Ishikawa (cell line): ENCODE data around the gene ELANE.

ENCODE experiments used
- CEBPB ChIP-seq: IDR thresholded peaks from 2 replicates; pipeline ENCODE4 v1.6.1; 2012
- CREB1 ChIP-seq: IDR thresholded peaks from 2 replicates; pipeline ENCODE4 v1.6.1; 2012; ENCODE audit warnings: low read depth
- EGR1 ChIP-seq: IDR thresholded peaks from 2 replicates; pipeline ENCODE4 v1.6.1; 2012
- EP300 ChIP-seq: IDR thresholded peaks from 2 replicates; pipeline ENCODE4 v1.6.1; 2012; ENCODE audit warnings: borderline replicate concordance
- FOXM1 ChIP-seq: IDR thresholded peaks from 2 replicates; pipeline ENCODE4 v1.6.1; 2012; ENCODE audit warnings: low read depth, borderline replicate concordance
- NFIC ChIP-seq: IDR thresholded peaks from 2 replicates; pipeline ENCODE4 v1.6.1; 2012
- RAD21 ChIP-seq: IDR thresholded peaks from 2 replicates; pipeline ENCODE4 v1.6.1; 2012; ENCODE audit warnings: low read depth
- TAF1 ChIP-seq: IDR thresholded peaks from 2 replicates; pipeline ENCODE4 v1.6.1; 2012; ENCODE audit warnings: low read depth, mild to moderate bottlenecking
- TCF12 ChIP-seq: IDR thresholded peaks from 2 replicates; pipeline ENCODE4 v1.6.1; 2012; ENCODE audit warnings: low read depth
- TEAD4 ChIP-seq: IDR thresholded peaks from 2 replicates; pipeline ENCODE4 v1.6.1; 2012
- YY1 ChIP-seq: IDR thresholded peaks from 2 replicates; pipeline ENCODE4 v1.6.1; 2012; ENCODE audit warnings: low read depth
- ZBTB7A ChIP-seq: IDR thresholded peaks from 2 replicates; pipeline ENCODE4 v1.6.1; 2012; ENCODE audit warnings: low read depth
- TF ChIP-seq, protein P1 (sequence below): IDR thresholded peaks from 2 replicates; pipeline ENCODE4 v1.6.1; 2012
- TF ChIP-seq, protein P2 (sequence below): IDR thresholded peaks from 2 replicates; pipeline ENCODE4 v1.6.1; 2012
- TF ChIP-seq, protein P3 (sequence below): IDR thresholded peaks from 2 replicates; pipeline ENCODE4 v1.6.1; 2012; ENCODE audit warnings: low read depth, mild to moderate bottlenecking

The ELANE gene

DNA sequence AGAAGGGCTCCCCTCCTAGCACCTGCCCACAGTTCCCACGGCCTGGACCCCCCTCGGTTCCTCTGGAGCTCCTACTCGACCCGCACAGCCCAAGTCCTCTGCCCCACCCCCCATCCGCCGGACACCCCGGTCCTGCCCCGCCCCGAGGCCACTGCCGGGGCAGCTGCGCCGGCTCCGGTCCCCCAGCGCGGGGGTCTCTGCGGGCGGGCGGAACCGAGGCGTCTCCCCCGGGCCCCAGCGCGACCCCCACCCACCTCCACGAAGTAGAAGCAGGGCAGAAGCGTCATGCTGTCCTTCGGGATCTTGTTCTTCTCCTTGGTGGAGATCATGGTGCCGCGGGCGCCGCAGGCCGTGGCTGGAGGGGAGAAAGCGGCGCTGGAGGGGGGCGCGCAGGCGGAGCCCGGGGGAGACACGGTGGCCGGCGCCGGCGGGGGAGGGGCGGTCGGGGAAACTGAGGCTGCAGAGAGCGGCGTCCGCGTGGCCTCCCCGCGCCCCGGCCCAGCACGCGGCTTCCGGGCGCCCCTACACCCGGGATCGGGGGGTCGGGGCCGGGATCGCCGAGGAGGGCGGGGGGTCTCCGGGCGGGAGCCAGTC lies 30.8 kb upstream of the ELANE start:
- TF ChIP-seq EP300, result no peak
- 0 out of 2 replicates have a peak, but pooled peaks have one; percentile 17 for TF ChIP-seq ZBTB7A

DNA sequence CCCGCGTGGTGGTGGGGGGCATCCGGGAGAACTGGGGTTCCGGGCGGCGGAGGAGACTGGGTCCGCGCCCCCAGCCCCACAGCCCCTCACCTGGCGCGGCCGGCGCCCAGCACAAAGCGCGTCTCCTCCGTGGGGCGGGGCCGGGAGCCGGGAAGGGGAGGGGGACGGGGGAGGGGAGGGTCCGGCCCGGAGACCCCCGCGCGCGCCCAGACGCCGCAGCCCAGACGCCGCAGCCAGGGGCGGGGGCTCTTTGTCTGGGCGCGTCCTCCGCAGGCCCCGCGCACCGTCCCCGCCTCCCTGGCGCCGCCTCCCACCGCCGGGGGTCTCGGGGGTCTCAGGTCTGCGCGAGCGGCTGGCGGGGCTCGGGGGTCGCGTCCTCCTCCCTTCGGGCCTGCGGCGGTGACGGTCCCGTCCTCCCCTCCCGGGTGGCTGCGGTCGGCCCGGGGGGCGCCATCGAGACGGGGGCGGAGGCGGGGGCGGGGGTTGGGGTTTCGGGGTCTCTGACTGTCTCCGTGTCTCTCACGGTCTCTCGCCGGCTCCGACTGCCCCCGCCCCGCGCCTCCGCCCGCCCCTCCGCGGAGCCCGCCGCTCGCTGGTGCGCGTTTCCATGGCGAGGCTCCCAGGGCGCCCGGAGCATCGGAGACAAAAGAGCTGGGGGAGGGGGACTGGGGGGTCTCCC lies 30.1 kb upstream of the ELANE start, which contains the start of gene PLPPR3:
TSS of gene PLPPR3 (minus strand) at position 131 of the 679 bp plus-strand sequence. CDS start 396 bp downstream, outside the sequence.
- TF ChIP-seq TEAD4 (no peak), CREB1 (no peak), ZBTB7A (peak; percentile 83; the same call in 1 of the 2 replicates), YY1 (no peak), TAF1 (no peak)

DNA sequence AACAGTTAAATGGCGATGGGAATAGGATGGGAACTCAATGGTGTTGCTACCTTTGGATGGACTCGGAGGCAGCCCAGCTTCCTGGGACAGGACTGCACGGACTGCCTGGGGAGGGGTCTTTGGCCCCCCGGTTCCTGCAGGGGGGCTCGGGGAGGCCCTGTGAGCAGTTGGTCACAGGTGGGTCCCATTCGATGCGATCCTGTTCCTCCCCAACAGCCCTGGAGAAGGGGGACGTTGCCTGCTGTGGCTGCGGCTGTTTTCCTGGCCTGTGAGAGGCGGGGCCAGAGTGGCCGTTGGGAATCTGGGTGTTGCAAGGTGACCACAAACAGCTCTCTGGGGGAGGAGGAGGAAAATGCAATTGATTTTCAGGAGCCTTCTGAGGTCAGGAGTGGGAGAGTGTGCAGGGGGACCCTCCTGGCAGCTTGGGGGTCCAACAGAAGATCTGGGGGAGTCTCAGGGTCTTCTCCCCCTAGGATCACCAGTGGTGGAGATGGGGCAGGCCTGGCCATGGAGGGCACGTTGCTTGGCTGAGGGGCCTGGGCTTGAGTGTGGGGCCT lies 28.5 kb upstream of the ELANE start:
- peak; percentile 78 for TF ChIP-seq ZBTB7A
- TF ChIP-seq RAD21, result no peak

DNA sequence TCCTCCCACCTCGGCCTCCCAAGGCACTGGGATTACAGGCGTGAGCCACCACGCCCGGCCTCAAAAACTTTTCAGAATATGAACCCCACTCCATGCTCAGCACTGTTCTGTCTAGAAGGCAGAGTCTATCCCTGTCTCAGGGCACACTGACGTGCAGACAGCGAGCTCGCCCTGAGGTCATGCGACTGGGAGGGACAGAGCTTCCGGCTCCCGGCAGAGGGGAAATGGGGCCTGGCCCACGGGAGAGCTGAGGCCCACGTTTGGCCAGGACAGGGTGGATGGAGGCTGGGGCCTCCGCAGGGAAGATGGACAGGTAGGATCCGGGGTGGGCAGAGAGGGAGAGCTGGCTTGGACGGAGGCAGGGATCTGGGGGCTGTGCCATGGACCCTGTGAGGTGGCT lies 27.2 kb upstream of the ELANE start:
- TF ChIP-seq, protein P1, sequence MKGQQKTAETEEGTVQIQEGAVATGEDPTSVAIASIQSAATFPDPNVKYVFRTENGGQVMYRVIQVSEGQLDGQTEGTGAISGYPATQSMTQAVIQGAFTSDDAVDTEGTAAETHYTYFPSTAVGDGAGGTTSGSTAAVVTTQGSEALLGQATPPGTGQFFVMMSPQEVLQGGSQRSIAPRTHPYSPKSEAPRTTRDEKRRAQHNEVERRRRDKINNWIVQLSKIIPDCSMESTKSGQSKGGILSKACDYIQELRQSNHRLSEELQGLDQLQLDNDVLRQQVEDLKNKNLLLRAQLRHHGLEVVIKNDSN, result no peak
- TF ChIP-seq NFIC (no peak), RAD21 (no peak), EP300 (no peak), EGR1 (no peak), TCF12 (no peak), FOXM1 (no peak), TEAD4 (no peak), ZBTB7A (no peak), CREB1 (no peak)
- TF ChIP-seq, protein P2, sequence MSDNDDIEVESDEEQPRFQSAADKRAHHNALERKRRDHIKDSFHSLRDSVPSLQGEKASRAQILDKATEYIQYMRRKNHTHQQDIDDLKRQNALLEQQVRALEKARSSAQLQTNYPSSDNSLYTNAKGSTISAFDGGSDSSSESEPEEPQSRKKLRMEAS, result no peak

DNA sequence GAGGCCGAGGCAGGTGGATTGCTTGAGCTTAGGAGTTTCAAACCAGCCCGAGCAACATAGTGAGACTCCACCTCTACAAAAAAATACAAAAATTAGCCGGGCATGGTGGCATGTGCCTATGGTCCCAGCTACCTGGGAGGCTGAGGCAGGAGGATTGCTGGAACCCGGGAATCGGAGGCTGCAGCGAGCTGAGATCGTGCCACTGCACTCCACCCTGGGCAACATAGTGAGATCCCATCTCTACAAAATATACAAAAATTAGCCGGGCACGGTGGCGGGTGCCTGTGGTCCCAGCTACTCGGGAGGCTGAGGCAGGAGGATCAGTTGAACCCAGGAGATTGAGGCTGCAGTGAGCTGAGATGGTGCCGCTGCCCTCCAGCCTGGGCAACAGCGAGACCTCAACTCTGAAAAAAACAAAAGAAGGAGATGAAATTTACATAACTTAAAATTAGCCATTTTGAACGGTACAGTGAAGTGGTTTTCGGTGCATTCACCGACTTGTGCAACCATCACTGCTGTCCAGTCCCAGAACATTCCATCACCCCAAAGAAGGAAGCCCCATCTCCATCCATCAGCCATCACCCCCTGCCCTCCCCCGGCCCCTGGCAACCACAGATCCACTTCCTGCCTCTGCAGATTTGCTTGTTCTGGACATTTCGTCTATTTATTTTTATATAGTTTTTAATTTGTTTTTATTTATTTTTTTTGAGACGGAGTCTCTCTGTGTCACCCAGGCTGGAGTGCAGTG lies 26.0 kb upstream of the ELANE start:
- no peak for TF ChIP-seq FOXM1
- no peak for TF ChIP-seq CEBPB
- TF ChIP-seq CREB1, result no peak
- TF ChIP-seq, protein P2, result no peak
- no peak for TF ChIP-seq TAF1
- TF ChIP-seq TCF12, result no peak
- no peak for TF ChIP-seq YY1
- TF ChIP-seq RAD21, result no peak
- TF ChIP-seq TEAD4, result no peak
- TF ChIP-seq, protein P1, result no peak
- TF ChIP-seq NFIC, result no peak
- no peak for TF ChIP-seq EP300
- no peak for TF ChIP-seq EGR1
- TF ChIP-seq, protein P3, sequence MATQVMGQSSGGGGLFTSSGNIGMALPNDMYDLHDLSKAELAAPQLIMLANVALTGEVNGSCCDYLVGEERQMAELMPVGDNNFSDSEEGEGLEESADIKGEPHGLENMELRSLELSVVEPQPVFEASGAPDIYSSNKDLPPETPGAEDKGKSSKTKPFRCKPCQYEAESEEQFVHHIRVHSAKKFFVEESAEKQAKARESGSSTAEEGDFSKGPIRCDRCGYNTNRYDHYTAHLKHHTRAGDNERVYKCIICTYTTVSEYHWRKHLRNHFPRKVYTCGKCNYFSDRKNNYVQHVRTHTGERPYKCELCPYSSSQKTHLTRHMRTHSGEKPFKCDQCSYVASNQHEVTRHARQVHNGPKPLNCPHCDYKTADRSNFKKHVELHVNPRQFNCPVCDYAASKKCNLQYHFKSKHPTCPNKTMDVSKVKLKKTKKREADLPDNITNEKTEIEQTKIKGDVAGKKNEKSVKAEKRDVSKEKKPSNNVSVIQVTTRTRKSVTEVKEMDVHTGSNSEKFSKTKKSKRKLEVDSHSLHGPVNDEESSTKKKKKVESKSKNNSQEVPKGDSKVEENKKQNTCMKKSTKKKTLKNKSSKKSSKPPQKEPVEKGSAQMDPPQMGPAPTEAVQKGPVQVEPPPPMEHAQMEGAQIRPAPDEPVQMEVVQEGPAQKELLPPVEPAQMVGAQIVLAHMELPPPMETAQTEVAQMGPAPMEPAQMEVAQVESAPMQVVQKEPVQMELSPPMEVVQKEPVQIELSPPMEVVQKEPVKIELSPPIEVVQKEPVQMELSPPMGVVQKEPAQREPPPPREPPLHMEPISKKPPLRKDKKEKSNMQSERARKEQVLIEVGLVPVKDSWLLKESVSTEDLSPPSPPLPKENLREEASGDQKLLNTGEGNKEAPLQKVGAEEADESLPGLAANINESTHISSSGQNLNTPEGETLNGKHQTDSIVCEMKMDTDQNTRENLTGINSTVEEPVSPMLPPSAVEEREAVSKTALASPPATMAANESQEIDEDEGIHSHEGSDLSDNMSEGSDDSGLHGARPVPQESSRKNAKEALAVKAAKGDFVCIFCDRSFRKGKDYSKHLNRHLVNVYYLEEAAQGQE, result no peak
- no peak for TF ChIP-seq ZBTB7A

DNA sequence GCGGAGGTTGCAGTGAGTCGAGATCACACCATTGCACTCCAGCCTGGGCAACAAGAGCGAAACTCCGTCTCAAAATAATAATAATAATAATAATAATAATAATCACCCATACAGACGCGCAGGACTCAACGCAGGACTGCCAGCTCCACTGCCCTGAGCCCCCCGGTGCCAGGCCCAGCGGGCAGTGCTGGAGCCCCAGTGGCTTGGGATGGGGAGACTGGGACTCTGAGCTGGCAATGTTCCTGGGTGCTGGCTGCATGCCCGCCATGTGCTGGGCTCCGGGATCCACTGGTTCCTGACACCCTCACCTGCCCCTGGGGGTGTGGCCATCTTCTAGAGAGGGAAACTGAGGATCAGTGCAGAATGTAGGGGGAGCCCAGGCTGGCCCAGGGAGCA lies 24.8 kb upstream of the ELANE start:
- TF ChIP-seq, protein P3, result no peak
- TF ChIP-seq YY1 (no peak), ZBTB7A (no peak), CEBPB (no peak), EGR1 (no peak), FOXM1 (no peak), CREB1 (no peak), TCF12 (no peak), TEAD4 (no peak), NFIC (no peak), EP300 (no peak), RAD21 (no peak), TAF1 (no peak)
- TF ChIP-seq, protein P2, result no peak
- TF ChIP-seq, protein P1, result no peak
